Gastroesophageal sphincter (tissue), 3 donors: Measurements from ENCODE around the gene AFF3.

Experiments
- CTCF ChIP-seq, 4 experiments: fragments of 200-600 bp in 2 of 4; fragments of 450-650 bp in 2 of 4; sonication (generic) in 1 of 4; IDR thresholded peaks; one replicate each; pipeline ENCODE4 v1.5.1; 2017 to 2019; ENCODE audit warnings: antibody characterized with exemption in 4 of 4, mild to moderate bottlenecking in 2 of 4, moderate library complexity in 2 of 4
- POLR2A ChIP-seq, 2 donors: fragments of 450-650 bp; IDR thresholded peaks; one replicate each; pipeline ENCODE4 v1.6.1; 2017; ENCODE audit warnings: antibody characterized with exemption in 2 of 2, mild to moderate bottlenecking in 2 of 2, moderate library complexity in 1 of 2

- TF ChIP-seq CTCF (IDR thresholded peaks at IDR 0.05) (no peak), POLR2A (IDR thresholded peaks at IDR 0.05) (no peak)
Measured at GRCh38 chr2:99822474-99823207, 319.7 kb downstream of the AFF3 start.
